B cell (primary cell): ENCODE results near the gene COQ2. TPM values are rescaled to one million over a fixed set of nuclear protein-coding genes. Genes with fewer than 3 reads are reported as not detected.
"Not testable (repeated sequence)": the region's sequence is repeated elsewhere in the genome, so short reads cannot be mapped to it uniquely, and the experiment has no call there.

Experiments used
- ATAC-seq: fragments of 200-7000 bp; cut with Tn5 transposase; one replicate; pipeline ENCODE4 v1.10.0; 2021; ENCODE audit warnings: low read depth, mild to moderate bottlenecking, moderate number of reproducible peaks, moderate library complexity
- CTCF ChIA-PET: fragments of 350-600 bp; sonication (Branson Sonifier 250); formaldehyde crosslinking; loops from one replicate; lab custom pipeline; 2021; ENCODE audit warnings: antibody characterized with exemption, inconsistent platforms; lab: Charles Lee
- POLR2A ChIA-PET: fragments of 350-600 bp; sonication (Branson Sonifier 250); formaldehyde crosslinking; loops from one replicate; lab custom pipeline; 2021; ENCODE audit warnings: antibody characterized with exemption; lab: Charles Lee
- DNase-seq: peaks from one replicate; pipeline ENCODE4 v3.0.0; 2013
- H2AFZ ChIP-seq: 2 replicates; pipeline ENCODE4 v1.6.1; 2012; ENCODE audit warnings: mild to moderate bottlenecking, low read depth, low read length; ENCODE audit not compliant: insufficient read depth, poor library complexity, severe bottlenecking
- H3K27ac ChIP-seq, 2 donors: 1 replicate in 1 of 2; 2 replicates in 1 of 2; pipeline ENCODE4 v1.5.1; 2012 to 2013; ENCODE audit warnings: low read length in 2 of 2, mild to moderate bottlenecking in 2 of 2, moderate library complexity in 1 of 2
- H3K27me3 ChIP-seq, 4 experiments: fragments of 200-600 bp in 1 of 4; sonication (generic) in 1 of 4; replicated peaks in 1 of 4; 1 replicate in 2 of 4; 2 replicates in 2 of 4; pipeline versions ENCODE4 v1.6.1 to v1.7.0; 2013 to 2016; ENCODE audit warnings: low read length in 3 of 4, mild to moderate bottlenecking in 2 of 4, mixed read lengths in 1 of 4, moderate library complexity in 1 of 4; ENCODE audit not compliant: insufficient read depth in 4 of 4, control insufficient read depth in 3 of 4; ENCODE audit errors: control extremely low read depth in 1 of 4
- H3K36me3 ChIP-seq, 2 experiments: replicated peaks in 1 of 2; 1 replicate in 1 of 2; 2 replicates in 1 of 2; pipeline versions ENCODE4 v1.6.1 to v1.7.1; 2013; ENCODE audit warnings: low read length in 1 of 2; ENCODE audit not compliant: insufficient read depth in 2 of 2, control insufficient read depth in 1 of 2; ENCODE audit errors: control extremely low read depth in 1 of 2, extremely low read depth in 1 of 2
- H3K4me1 ChIP-seq, 2 donors: fragments of 200-600 bp in 1 of 2; sonication (generic) in 1 of 2; 1 replicate in 1 of 2; 2 replicates in 1 of 2; pipeline versions ENCODE4 v1.5.1 to v1.6.1; 2013 to 2017; ENCODE audit warnings: low read length in 2 of 2; ENCODE audit not compliant: control insufficient read depth in 2 of 2, insufficient read depth in 2 of 2
- H3K4me2 ChIP-seq: replicated peaks from 2 replicates; pipeline ENCODE3; 2012; ENCODE audit warnings: mild to moderate bottlenecking, low read depth, low read length; ENCODE audit not compliant: poor library complexity, severe bottlenecking
- H3K4me3 ChIP-seq, 5 experiments: fragments of 200-600 bp in 1 of 5; sonication (generic) in 1 of 5; 1 replicate in 3 of 5; 2 replicates in 2 of 5; pipeline versions ENCODE4 v1.5.1 to v1.7.0; 2011 to 2016; ENCODE audit warnings: low read length in 4 of 5, mild to moderate bottlenecking in 4 of 5, low read depth in 2 of 5, control low read depth in 1 of 5, moderate library complexity in 1 of 5; ENCODE audit not compliant: insufficient read depth in 1 of 5; ENCODE audit errors: control extremely low read depth in 1 of 5, extremely low read depth in 1 of 5
- H3K79me2 ChIP-seq: fragments of 200-600 bp; sonication (generic); one replicate; pipeline ENCODE4 v1.6.0; 2016; ENCODE audit warnings: low read length; ENCODE audit not compliant: control insufficient read depth, insufficient read depth
- H3K9ac ChIP-seq: fragments of 200-600 bp; sonication (generic); 2 replicates; pipeline ENCODE4 v1.6.1; 2017; ENCODE audit warnings: mild to moderate bottlenecking, low read length, moderate library complexity
- H3K9me3 ChIP-seq, 3 donors: one replicate each; pipeline versions ENCODE4 v1.6.1 to v1.7.1; 2013; ENCODE audit warnings: low read length in 2 of 3; ENCODE audit not compliant: control insufficient read depth in 2 of 3, insufficient read depth in 1 of 3; ENCODE audit errors: control extremely low read depth in 1 of 3
- H4K20me1 ChIP-seq: 2 replicates; pipeline ENCODE4 v1.6.0; 2012; ENCODE audit warnings: mild to moderate bottlenecking, low read length; ENCODE audit not compliant: insufficient read depth, control insufficient read depth, poor library complexity, severe bottlenecking
- H3K27ac Mint-ChIP-seq: one replicate; pipeline ENCODE4 v1.8.0; 2021; ENCODE audit warnings: mixed read lengths
- H3K27me3 Mint-ChIP-seq: one replicate; pipeline ENCODE4 v1.8.0; 2021; ENCODE audit warnings: mixed read lengths
- H3K4me1 Mint-ChIP-seq: one replicate; pipeline ENCODE4 v1.8.0; 2021; ENCODE audit warnings: mixed read lengths
- H3K4me3 Mint-ChIP-seq: one replicate; pipeline ENCODE4 v1.8.0; 2021; ENCODE audit warnings: mixed read lengths
- H3K9me3 Mint-ChIP-seq: one replicate; pipeline ENCODE4 v1.8.0; 2022; ENCODE audit warnings: mixed read lengths; ENCODE audit not compliant: insufficient read depth
- EZH2 ChIP-seq: IDR thresholded peaks from 2 replicates; pipeline ENCODE4 v1.6.1; 2012; ENCODE audit warnings: borderline replicate concordance, low read depth, mild to moderate bottlenecking, moderate library complexity, low read length; ENCODE audit not compliant: insufficient read depth, poor library complexity, severe bottlenecking
- WGBS: methylation state at CpG from one replicate; pipeline ENCODE4 v1.1.5; 2013; ENCODE audit warnings: missing lambda C conversion rate; ENCODE audit not compliant: insufficient coverage; 5-methylcytosine and 5-hydroxymethylcytosine counted together
- intact Hi-C: fragments of 100-400 bp; cut with micrococcal nuclease; formaldehyde crosslinking; loops from one replicate; pipeline ENCODE4 v1.10.0; 2022
- polyA plus RNA-seq: library from polyadenylated mRNA; depleted of rRNA; stranded (reverse); fragments of >200 nt; gene quantifications from 2 replicates; pipeline ENCODE4 v1.2.3, GENCODE V29; 2012
- total RNA-seq, 2 donors: library from RNA; stranded (reverse); fragments of 120-200 nt in 1 of 2; gene quantifications; 1 replicate in 1 of 2; 2 replicates in 1 of 2; pipeline versions ENCODE4 v1.2.3 to v1.2.4, GENCODE V29; 2013 to 2022
- TF ChIP-seq, protein P1 (sequence below): fragments of 200-600 bp; IDR thresholded peaks from one replicate; pipeline ENCODE4 v1.8.0; 2022; ENCODE audit warnings: antibody characterized with exemption, mild to moderate bottlenecking

Gene COQ2
- total and polyA plus RNA-seq, 2 donors (not counting 1 experiment from before 2014, with no cell fraction given): 8.1 to 27.9 TPM

DNA sequence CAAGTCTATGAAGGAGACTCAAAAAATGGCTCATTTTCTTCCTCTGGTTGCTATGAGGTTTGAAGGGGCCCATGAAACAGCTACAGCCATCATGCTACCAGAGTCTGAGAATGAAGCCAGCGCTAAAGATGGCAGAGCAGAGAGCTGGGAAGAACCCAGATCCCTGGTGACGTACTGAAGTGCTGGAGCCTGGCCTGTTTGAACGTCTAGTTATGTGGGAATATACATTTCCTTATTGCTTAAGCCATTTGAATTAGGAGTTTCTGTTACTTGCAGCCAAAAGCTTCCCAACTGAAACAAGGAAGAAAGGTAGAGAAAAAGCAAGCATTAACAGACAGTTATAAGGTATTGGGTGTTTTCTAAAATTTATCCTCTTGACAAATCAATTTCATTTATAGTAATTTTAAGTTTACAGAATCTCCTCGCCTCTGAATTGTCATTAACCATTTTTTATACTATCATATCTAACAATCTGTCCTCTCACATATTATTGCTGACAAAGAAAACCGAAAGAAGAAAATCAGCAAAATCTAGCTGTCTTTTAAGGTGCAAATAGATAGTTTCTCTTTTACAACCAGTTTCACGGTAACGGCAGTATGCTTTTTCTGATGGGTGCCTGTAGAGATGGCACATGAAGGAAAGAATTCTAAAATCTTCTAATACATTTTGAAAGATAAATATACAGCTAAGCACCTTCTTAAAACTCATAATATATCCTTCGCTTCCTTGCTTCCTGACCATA lies 8.9 kb upstream of the COQ2 start:
- no peak overlapping the region for H3K27ac ChIP-seq
- intact Hi-C loops: no loop called here
- no peak for DNase-seq
- peaks cover 16% of the 10 kb centered on the region in 2 donors for H3K4me1 ChIP-seq
- no peak overlapping the region for H3K4me3 Mint-ChIP-seq
- H3K36me3 ChIP-seq: no peaks in the 10 kb centered on the region
- H3K27ac Mint-ChIP-seq: no peak overlapping the region
- no peak overlapping the region for H3K4me2 ChIP-seq
- ChIA-PET CTCF (interaction anchor here (0.7 to 2.0 kb wide), 4 partner anchors 10 to 199 kb away, joined by 3 to 7 read pairs (median 4); partner anchors contain the start of gene COQ2), POLR2A (no interaction called here)
- peaks cover 0 to 4% (median 0%) of the 10 kb centered on the region in 3 donors for H3K9me3 ChIP-seq
- H3K79me2 ChIP-seq: no peaks in the 10 kb centered on the region
- no peak for TF ChIP-seq EZH2
- TF ChIP-seq, protein P1, sequence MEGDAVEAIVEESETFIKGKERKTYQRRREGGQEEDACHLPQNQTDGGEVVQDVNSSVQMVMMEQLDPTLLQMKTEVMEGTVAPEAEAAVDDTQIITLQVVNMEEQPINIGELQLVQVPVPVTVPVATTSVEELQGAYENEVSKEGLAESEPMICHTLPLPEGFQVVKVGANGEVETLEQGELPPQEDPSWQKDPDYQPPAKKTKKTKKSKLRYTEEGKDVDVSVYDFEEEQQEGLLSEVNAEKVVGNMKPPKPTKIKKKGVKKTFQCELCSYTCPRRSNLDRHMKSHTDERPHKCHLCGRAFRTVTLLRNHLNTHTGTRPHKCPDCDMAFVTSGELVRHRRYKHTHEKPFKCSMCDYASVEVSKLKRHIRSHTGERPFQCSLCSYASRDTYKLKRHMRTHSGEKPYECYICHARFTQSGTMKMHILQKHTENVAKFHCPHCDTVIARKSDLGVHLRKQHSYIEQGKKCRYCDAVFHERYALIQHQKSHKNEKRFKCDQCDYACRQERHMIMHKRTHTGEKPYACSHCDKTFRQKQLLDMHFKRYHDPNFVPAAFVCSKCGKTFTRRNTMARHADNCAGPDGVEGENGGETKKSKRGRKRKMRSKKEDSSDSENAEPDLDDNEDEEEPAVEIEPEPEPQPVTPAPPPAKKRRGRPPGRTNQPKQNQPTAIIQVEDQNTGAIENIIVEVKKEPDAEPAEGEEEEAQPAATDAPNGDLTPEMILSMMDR: no peak
- no peak overlapping the region for H3K9ac ChIP-seq
- H3K9me3 Mint-ChIP-seq: no peaks in the 10 kb centered on the region
- H4K20me1 ChIP-seq: no peaks in the 10 kb centered on the region
- H3K27me3 ChIP-seq: no peaks in the 10 kb centered on the region
- no peak overlapping the region for H2AFZ ChIP-seq
- no peak for ATAC-seq
- 91% methylated on average over 1 of the region's 8 CpGs for WGBS
- peaks cover 13% of the 10 kb centered on the region for H3K4me1 Mint-ChIP-seq
- no peaks in the 10 kb centered on the region for H3K27me3 Mint-ChIP-seq
- H3K4me3 ChIP-seq: no peak overlapping the region

DNA sequence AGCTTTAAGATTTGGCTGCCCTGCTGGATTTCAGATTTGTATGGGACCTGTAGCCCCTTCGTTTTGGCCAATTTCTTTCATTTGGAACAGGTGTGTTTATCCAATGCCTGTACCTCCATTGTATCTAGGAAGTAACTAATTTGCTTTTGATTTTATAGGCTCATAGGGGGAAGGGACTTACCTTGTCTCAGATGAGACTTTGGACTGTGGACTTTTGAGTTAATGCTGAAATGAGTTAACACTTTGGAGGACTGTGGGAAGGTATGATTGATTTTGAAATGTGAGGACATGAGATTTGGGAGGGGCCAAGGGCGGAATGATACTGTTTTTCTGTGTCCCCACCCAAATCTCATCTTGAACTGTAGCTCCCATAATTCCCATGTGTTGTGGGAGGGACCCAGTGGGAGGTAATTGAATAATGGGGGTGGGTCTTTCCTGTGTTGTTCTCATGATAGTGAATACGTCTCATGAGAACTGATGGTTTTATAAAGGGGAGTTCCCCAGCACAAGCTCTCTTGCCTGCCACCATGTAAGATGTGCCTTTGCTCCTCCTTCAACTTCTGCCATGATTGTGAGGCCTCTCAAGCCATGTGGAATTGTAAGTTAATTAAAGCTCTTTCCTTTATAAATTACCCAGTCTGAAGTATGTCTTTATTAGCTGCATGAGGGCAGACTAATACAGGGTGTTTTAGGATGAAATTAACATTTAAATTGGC lies 5.6 kb upstream of the COQ2 start:
- WGBS: 100% methylated on average over 1 of the region's 3 CpGs
- H3K9ac ChIP-seq, H3K27ac ChIP-seq, ATAC-seq, H4K20me1 ChIP-seq, intact Hi-C loops, H3K27ac Mint-ChIP-seq, H3K27me3 ChIP-seq, H3K79me2 ChIP-seq, H3K4me3 Mint-ChIP-seq, H2AFZ ChIP-seq, DNase-seq, POLR2A ChIA-PET, H3K4me1 ChIP-seq, H3K4me2 ChIP-seq, H3K9me3 ChIP-seq, H3K4me3 ChIP-seq, H3K27me3 Mint-ChIP-seq, H3K4me1 Mint-ChIP-seq, H3K36me3 ChIP-seq, H3K9me3 Mint-ChIP-seq: not testable (repeated sequence)
- CTCF ChIA-PET: interaction anchor here (1.3 kb wide), 1 partner anchor 30 kb away, joined by 3 read pairs; no protein-coding TSS in a partner anchor

DNA sequence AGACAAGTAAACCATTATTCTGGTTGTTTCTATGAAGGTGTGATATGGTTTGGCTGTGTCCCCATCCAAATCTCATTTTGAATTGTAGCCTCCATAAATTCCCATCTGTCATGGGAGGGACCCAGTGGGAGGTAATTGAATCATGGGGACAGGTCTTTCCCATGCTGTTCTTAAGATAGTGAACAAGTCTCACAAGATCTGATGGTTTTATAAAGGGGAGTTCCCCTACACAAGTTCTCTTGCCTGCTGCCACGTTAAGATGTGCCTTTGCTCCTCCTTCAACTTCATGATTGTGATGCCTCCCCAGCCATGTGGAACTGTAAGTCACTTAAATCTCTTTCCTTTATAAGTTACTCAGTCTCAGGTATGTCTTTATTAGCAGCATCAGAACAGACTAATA lies 3.8 kb upstream of the COQ2 start:
- intact Hi-C loops, ATAC-seq, H4K20me1 ChIP-seq, H3K27me3 Mint-ChIP-seq, CTCF ChIA-PET, H3K27ac Mint-ChIP-seq, H3K9me3 Mint-ChIP-seq, POLR2A ChIA-PET, H3K4me2 ChIP-seq, H3K9ac ChIP-seq, H3K36me3 ChIP-seq, H3K27me3 ChIP-seq, H3K4me1 ChIP-seq, DNase-seq, H3K4me3 ChIP-seq, H3K9me3 ChIP-seq, H3K4me3 Mint-ChIP-seq, H2AFZ ChIP-seq, H3K27ac ChIP-seq, H3K79me2 ChIP-seq: not testable (repeated sequence)
- H3K4me1 Mint-ChIP-seq: peaks cover 13% of the 10 kb centered on the region
- WGBS: no CpG with 5 or more reads among the region's 1 CpG
